ENCODE data around the gene CCN5.

GRCh38 chr20:44750081-44750805 is 35.1 kb downstream of the CCN5 start:
- TF ChIP-seq CTCF (IDR thresholded peaks at IDR 0.05), result peak in 1 of 4 donors; percentile 8
- TF ChIP-seq POLR2A (IDR thresholded peaks at IDR 0.05), result no peak
